ENCODE results near the gene ICAM2.

- TF ChIP-seq CTCF (IDR thresholded peaks at IDR 0.05) (no peak), POLR2A (IDR thresholded peaks at IDR 0.05) (no peak)
These were observed 58.1 kb downstream of the ICAM2 start for GRCh38 chr17:63962298-63962744.
